Measurements from ENCODE around the gene HBEGF. TPM values are rescaled to one million over a fixed set of nuclear protein-coding genes. Genes with fewer than 3 reads are reported as not detected.

Gene HBEGF
- polyA plus RNA-seq, 1 donor (not counting 4 experiments of a cell fraction or from before 2014, with no cell fraction given) = 53.1 TPM

GRCh38 chr5:140292212-140293036, 54.0 kb downstream of the HBEGF start:
- FAIRE-seq = no peak
- H4K20me1 ChIP-seq (ENCODE audit: control insufficient read depth, extremely low read depth, insufficient read depth, low read length) = peaks cover 3% of the 10 kb centered on the region
- DNase-seq (ENCODE audit: low read depth, low spot score) = no peak
- no peak overlapping the region for H3K9ac ChIP-seq (ENCODE audit: control insufficient read depth, extremely low read depth, insufficient read depth, low read length)
- no peaks in the 10 kb centered on the region for H3K27me3 ChIP-seq (ENCODE audit: control insufficient read depth, extremely low read depth, insufficient read depth, low read length)
- no peaks in the 10 kb centered on the region for H3K9me3 ChIP-seq (ENCODE audit: control insufficient read depth, low read depth, low read length)
- H2AFZ ChIP-seq (ENCODE audit: control insufficient read depth, low read length) = no peak overlapping the region
- H3K36me3 ChIP-seq (ENCODE audit: control insufficient read depth in 2 of 2, extremely low read depth in 1 of 2, insufficient read depth in 2 of 2, low read length in 2 of 2) = peaks cover 0 to 4% of the 10 kb centered on the region in 2 experiments
- dilution Hi-C loops (cut with MboI; ENCODE audit: extremely low pct_ligation_motif_present, low sequenced_read_pairs) = no loop called here
- TF ChIP-seq CTCF (optimal IDR thresholded peaks at IDR 0.05 in 1 of 3, IDR thresholded peaks at IDR 0.05 in 1 of 3, conservative IDR thresholded peaks at IDR 0.05 in 1 of 3; ENCODE audit: extremely low read depth in 1 of 3, insufficient read depth in 2 of 3, low read length in 3 of 3) (no peak), EZH2 (IDR thresholded peaks at IDR 0.05; ENCODE audit: low read length) (no peak)
- H3K27ac ChIP-seq (ENCODE audit: control insufficient read depth, insufficient read depth, low read length) = no peak overlapping the region
- no peak overlapping the region for H3K4me3 ChIP-seq (ENCODE audit: control insufficient read depth in 2 of 3, extremely low read depth in 1 of 3, insufficient read depth in 2 of 3, low read depth in 1 of 3, low read length in 3 of 3)
- H3K79me2 ChIP-seq (ENCODE audit: control insufficient read depth, insufficient read depth, low read length) = peaks cover 87% of the 10 kb centered on the region
- H3K4me2 ChIP-seq (ENCODE audit: control insufficient read depth, extremely low read depth, insufficient read depth, low read depth, low read length) = no peak overlapping the region
- peaks cover 16% of the 10 kb centered on the region for H3K4me1 ChIP-seq (ENCODE audit: control insufficient read depth, extremely low read depth, insufficient read depth, low read length)
- peaks cover 3% of the 10 kb centered on the region for H3K9me1 ChIP-seq (ENCODE audit: control insufficient read depth, extremely low read depth, insufficient read depth, low read length)

- DNase-seq (ENCODE audit: low read depth, low spot score) (no peak), FAIRE-seq (no peak)
- Histone ChIP-seq H3K79me2 (ENCODE audit: control insufficient read depth, insufficient read depth, low read length) (peaks cover 77% of the 10 kb centered on the region), H3K9me3 (ENCODE audit: control insufficient read depth, low read depth, low read length) (no peaks in the 10 kb centered on the region), H4K20me1 (ENCODE audit: control insufficient read depth, extremely low read depth, insufficient read depth, low read length) (no peaks in the 10 kb centered on the region), H3K27me3 (ENCODE audit: control insufficient read depth, extremely low read depth, insufficient read depth, low read length) (no peaks in the 10 kb centered on the region), H3K9ac (ENCODE audit: control insufficient read depth, extremely low read depth, insufficient read depth, low read length) (no peak overlapping the region), H2AFZ (ENCODE audit: control insufficient read depth, low read length) (no peak overlapping the region), H3K27ac (ENCODE audit: control insufficient read depth, insufficient read depth, low read length) (no peak overlapping the region), H3K4me1 (ENCODE audit: control insufficient read depth, extremely low read depth, insufficient read depth, low read length) (peaks cover 3% of the 10 kb centered on the region), H3K4me2 (ENCODE audit: control insufficient read depth, extremely low read depth, insufficient read depth, low read depth, low read length) (no peak overlapping the region), H3K9me1 (ENCODE audit: control insufficient read depth, extremely low read depth, insufficient read depth, low read length) (peaks cover 2% of the 10 kb centered on the region), H3K4me3 (ENCODE audit: control insufficient read depth in 2 of 3, extremely low read depth in 1 of 3, insufficient read depth in 2 of 3, low read depth in 1 of 3, low read length in 3 of 3) (no peak overlapping the region), H3K36me3 (ENCODE audit: control insufficient read depth in 2 of 2, extremely low read depth in 1 of 2, insufficient read depth in 2 of 2, low read length in 2 of 2) (no peaks in the 10 kb centered on the region)
- TF ChIP-seq EZH2 (IDR thresholded peaks at IDR 0.05; ENCODE audit: low read length) (no peak), CTCF (optimal IDR thresholded peaks at IDR 0.05 in 1 of 3, IDR thresholded peaks at IDR 0.05 in 1 of 3, conservative IDR thresholded peaks at IDR 0.05 in 1 of 3; ENCODE audit: extremely low read depth in 1 of 3, insufficient read depth in 2 of 3, low read length in 3 of 3) (no peak)
- dilution Hi-C loops (cut with MboI; ENCODE audit: extremely low pct_ligation_motif_present, low sequenced_read_pairs) = no loop called here
Observed at GRCh38 chr5:140287801-140288521, 58.4 kb downstream of the HBEGF start.

Measured in keratinocyte (primary cell).